ENCODE measurements around the gene SLC35B2.

SLC35B2 gene

GRCh38 chr6:44221961-44222335 is 35.4 kb downstream of the SLC35B2 start:
- no peak for DNase-seq (ENCODE audit: low spot score)

GRCh38 chr6:44221291-44221960 is 35.9 kb downstream of the SLC35B2 start:
- peak; percentile 91 for DNase-seq (ENCODE audit: low spot score)

GRCh38 chr6:44220913-44221290 is 36.4 kb downstream of the SLC35B2 start:
- DNase-seq (ENCODE audit: low spot score), result no peak

- no peak for DNase-seq (ENCODE audit: low spot score)
Observed at GRCh38 chr6:44219815-44220784, 37.2 kb downstream of the SLC35B2 start.

GRCh38 chr6:44219053-44219814 is 38.1 kb downstream of the SLC35B2 start:
- peak; percentile 89 for DNase-seq (ENCODE audit: low spot score)

- DNase-seq (ENCODE audit: low spot score), result no peak
Observed at GRCh38 chr6:44217332-44218143, 39.8 kb downstream of the SLC35B2 start.

GRCh38 chr6:44216677-44217331 is 40.5 kb downstream of the SLC35B2 start, which contains the start of gene MYMX:
Gene MYMX, plus strand, starts transcription at chr6:44216926. Its CDS starts 546 bp downstream, at chr6:44217472.
- DNase-seq (ENCODE audit: low spot score), result no peak

- DNase-seq (ENCODE audit: low spot score), result no peak
Observed at GRCh38 chr6:44214307-44214706, 43.0 kb downstream of the SLC35B2 start.

- DNase-seq (ENCODE audit: low spot score), result no peak
Observed at GRCh38 chr6:44211284-44211683, 46.0 kb downstream of the SLC35B2 start.

- no peak for DNase-seq (ENCODE audit: low spot score)
Observed at GRCh38 chr6:44207966-44208365, 49.4 kb downstream of the SLC35B2 start.
